Subcutaneous adipose tissue (tissue), 4 donors: Measurements from ENCODE around the gene ZNF556. TPM values are rescaled to one million over a fixed set of nuclear protein-coding genes. Genes with fewer than 3 reads are reported as not detected.

ENCODE experiments used
- total RNA-seq, 4 donors: library from RNA; depleted of rRNA; stranded (reverse); fragments of >200 nt; gene quantifications; one replicate each; pipeline ENCODE4 v1.1.0, GENCODE V29; 2016
- TF ChIP-seq, protein P1 (sequence below): fragments of 450-650 bp; IDR thresholded peaks from one replicate; pipeline ENCODE4 v1.5.1; 2016; ENCODE audit warnings: low read depth, mild to moderate bottlenecking, control low read depth, antibody characterized with exemption, moderate library complexity

The ZNF556 gene
- total RNA-seq, 4 donors from 2014 or later = not detected

DNA sequence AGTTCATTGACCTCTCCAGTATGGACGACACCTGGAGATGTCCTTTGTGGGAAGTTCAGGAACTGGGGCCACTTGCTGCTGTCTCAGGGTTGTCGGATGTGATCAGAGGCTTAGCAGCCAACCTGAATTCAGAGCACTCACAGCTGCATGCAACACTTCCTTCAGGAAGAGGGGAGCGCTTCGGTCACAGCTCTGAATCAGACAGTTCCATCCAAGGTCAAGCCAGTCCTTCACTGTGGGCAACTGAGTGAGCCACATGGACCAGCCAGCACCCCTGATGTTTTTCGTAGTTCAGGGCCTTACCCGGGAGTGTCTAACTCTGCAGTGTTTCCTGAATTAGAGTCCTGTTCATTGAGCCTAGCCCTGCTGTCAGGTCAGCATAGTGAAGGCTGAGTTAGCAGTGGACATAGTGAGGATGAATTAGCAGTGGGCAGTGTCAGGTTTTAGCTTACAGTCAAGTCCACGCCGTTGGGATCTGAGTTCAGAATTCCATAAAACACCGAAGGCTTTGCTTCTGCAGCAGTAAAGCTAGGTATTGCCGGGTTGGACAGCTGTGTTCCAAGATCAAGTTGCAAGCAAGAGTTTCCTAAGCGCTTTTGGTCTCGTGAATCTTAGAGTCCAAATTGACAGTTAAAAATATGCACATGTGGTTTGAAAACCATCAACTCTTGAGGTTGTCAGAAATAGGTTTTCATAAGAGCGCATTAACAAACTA lies 20.8 kb upstream of the ZNF556 start:
- TF ChIP-seq, protein P1, sequence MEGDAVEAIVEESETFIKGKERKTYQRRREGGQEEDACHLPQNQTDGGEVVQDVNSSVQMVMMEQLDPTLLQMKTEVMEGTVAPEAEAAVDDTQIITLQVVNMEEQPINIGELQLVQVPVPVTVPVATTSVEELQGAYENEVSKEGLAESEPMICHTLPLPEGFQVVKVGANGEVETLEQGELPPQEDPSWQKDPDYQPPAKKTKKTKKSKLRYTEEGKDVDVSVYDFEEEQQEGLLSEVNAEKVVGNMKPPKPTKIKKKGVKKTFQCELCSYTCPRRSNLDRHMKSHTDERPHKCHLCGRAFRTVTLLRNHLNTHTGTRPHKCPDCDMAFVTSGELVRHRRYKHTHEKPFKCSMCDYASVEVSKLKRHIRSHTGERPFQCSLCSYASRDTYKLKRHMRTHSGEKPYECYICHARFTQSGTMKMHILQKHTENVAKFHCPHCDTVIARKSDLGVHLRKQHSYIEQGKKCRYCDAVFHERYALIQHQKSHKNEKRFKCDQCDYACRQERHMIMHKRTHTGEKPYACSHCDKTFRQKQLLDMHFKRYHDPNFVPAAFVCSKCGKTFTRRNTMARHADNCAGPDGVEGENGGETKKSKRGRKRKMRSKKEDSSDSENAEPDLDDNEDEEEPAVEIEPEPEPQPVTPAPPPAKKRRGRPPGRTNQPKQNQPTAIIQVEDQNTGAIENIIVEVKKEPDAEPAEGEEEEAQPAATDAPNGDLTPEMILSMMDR = no peak

DNA sequence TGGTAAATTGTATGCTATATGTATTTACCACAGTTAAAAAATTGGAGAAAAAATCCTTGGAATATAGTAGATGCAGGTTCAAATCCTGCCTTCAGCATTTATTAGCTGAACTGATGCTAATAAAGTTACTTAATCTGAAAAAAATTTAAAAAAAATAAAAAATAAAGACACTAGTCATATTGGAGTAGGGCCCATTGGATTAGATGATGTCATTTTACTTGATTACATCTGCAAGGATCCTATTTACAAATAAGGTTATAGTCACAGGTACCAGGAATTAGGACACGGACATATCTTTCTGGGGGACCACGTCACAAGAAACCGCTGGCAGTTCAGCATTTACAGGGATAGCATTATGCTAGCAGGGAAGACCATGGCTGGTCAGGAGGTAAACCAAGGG lies 19.6 kb upstream of the ZNF556 start:
- TF ChIP-seq, protein P1 = no peak

DNA sequence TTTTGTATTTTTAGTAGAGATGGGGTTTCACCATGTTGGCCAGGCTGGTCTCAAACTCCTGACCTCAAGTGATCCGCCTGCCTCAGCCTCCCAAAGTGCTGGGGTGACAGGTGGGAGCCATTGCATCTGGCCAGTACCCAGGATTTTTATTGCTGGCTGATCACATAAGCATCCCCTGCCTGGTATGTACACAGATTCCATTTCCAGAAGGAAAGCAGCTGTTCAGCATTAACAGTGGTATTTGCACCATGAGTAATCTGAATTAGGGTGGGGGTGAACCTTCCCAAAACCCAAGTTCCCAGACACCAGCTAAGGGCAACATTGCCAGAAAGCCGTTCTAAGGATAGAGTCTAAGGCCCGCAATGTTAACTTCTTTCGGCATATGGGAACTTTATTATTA lies 18.5 kb upstream of the ZNF556 start:
- TF ChIP-seq, protein P1 = no peak

DNA sequence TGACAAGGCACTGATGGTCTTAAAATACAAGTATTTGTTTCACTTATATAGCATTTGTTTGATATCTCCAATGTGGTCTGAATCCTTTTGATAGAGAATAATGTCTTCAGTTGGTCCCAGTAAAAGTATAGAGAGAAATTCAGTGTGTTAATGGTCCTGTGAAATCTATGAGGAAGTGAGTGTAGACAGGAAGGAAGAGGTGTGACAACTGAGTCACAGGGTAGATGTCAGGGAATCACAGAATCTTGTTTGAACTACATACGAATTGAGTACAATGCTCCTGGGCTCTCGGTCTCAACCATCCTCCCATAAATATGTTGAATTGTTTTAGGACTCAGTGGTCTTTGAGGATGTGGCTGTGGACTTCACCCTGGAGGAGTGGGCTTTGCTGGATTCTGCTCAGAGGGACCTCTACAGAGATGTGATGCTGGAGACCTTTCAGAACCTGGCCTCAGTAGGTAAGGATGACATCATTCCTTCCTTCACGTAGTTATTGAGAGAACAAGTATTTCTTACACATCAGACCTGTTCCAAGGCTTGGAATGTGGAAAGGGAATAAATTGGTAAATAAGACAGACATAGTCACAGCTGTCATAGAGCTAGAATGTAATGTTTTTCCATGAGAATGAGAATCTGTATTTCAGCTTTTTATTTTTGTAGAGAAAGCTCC lies 16.7 kb upstream of the ZNF556 start:
- TF ChIP-seq, protein P1 = no peak

DNA sequence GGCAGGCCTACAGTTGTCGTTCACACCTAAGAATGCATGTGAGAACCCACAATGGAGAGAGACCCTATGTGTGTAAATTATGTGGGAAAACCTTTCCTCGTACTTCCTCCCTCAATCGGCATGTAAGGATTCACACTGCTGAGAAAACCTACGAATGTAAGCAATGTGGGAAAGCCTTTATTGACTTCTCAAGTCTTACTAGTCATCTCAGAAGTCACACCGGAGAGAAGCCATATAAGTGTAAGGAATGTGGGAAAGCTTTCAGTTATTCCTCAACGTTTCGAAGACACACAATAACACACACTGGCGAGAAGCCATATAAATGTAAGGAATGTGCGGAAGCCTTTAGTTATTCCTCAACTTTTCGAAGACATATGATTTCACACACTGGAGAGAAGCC lies 14.5 kb upstream of the ZNF556 start:
- TF ChIP-seq, protein P1 = no peak

DNA sequence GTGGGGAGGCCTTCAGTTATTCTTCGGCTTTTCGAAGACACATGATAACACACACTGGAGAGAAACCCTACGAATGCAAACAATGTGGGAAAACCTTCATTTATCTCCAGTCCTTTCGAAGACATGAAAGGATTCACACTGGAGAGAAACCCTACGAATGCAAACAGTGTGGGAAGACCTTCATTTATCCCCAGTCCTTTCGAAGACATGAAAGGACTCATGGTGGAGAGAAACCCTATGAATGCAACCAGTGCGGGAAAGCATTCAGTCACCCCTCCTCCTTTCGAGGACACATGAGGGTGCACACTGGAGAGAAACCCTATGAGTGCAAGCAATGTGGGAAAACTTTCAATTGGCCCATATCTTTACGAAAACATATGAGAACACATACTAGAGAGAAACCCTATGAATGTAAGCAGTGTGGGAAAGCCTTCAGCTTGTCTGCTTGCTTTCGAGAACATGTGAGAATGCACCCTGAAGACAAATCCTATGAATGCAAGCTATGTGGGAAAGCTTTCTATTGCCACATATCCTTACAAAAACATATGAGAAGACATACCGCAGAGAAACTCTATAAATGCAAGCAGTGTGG lies 14.0 kb upstream of the ZNF556 start:
- TF ChIP-seq, protein P1 = no peak

DNA sequence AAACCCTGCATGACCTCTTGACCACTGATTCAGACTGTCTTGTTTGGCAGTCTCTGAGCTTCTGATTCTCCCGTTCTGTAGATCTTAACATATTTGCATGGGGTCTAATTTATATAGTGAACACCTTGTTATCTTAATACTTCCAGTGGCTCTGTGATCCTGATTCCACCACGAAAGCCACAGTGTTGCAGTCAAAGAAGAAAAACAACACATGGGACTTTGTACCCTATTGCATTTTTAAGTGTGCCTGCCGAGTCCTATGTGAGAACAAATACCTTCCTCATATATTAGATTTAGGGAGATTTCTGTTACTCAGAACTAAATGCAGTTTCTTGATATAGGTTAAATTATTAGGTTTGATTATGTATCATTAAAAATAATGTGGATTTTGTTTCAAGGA lies 12.3 kb upstream of the ZNF556 start:
- TF ChIP-seq, protein P1 = no peak
